ENCODE results near the gene MED1. TPM values are rescaled to one million over a fixed set of nuclear protein-coding genes. Genes with fewer than 3 reads are reported as not detected.

Gene MED1
- total RNA-seq, 4 donors from 2014 or later, result 22.4 to 29.6 (median 25.0) TPM

GRCh38 chr17:39404542-39405378, 46.3 kb downstream of the MED1 start:
- 86% methylated on average over 6 of the region's 6 CpGs for WGBS, 2 donors
- Histone ChIP-seq H3K27me3 (no peaks in the 10 kb centered on the region), H3K36me3 (peaks cover 19 to 20% of the 10 kb centered on the region in 2 donors), H3K4me1 (peaks cover 7% of the 10 kb centered on the region in 2 donors), H3K27ac (no peak overlapping the region), H3K9me3 (no peaks in the 10 kb centered on the region), H3K4me3 (replicated peaks in 1 of 3) (no peak overlapping the region)
- intact Hi-C loops (cut with DNase I), result no loop called here
- no peak for DNase-seq
- TF ChIP-seq CTCF (IDR thresholded peaks at IDR 0.05) (no peak), POLR2A (IDR thresholded peaks at IDR 0.05) (no peak)

- Histone ChIP-seq H3K27me3 (no peaks in the 10 kb centered on the region), H3K27ac (no peak overlapping the region), H3K4me3 (replicated peaks in 1 of 3) (no peak overlapping the region), H3K4me1 (peaks cover 7 to 17% of the 10 kb centered on the region in 2 donors), H3K36me3 (peaks cover 3 to 6% of the 10 kb centered on the region in 2 donors), H3K9me3 (no peaks in the 10 kb centered on the region)
- TF ChIP-seq POLR2A (IDR thresholded peaks at IDR 0.05), result no peak
- TF ChIP-seq CTCF (IDR thresholded peaks at IDR 0.05), result no peak
- peak in 1 of 2 donors; percentile 7 for DNase-seq
- intact Hi-C loops (cut with DNase I), result no loop called here
- 50 to 57% methylated on average over 17 to 21 of the region's 22 CpGs for WGBS, 2 donors
Measured at GRCh38 chr17:39402890-39403605, 48.0 kb downstream of the MED1 start.

- TF ChIP-seq POLR2A (IDR thresholded peaks at IDR 0.05) (no peak), CTCF (IDR thresholded peaks at IDR 0.05) (no peak)
- DNase-seq, result peak; percentile 93
- Histone ChIP-seq H3K4me1 (peaks cover 7 to 17% of the 10 kb centered on the region in 2 donors), H3K9me3 (no peaks in the 10 kb centered on the region), H3K27ac (peak overlapping the region; percentile 82 to 86 (median 83)), H3K27me3 (no peaks in the 10 kb centered on the region), H3K36me3 (no peaks in the 10 kb centered on the region), H3K4me3 (replicated peaks in 1 of 3) (peak overlapping the region; percentile 78 to 92 (median 91))
- WGBS, 2 donors, result 0 to 4% methylated on average over 11 to 22 of the region's 53 CpGs
- intact Hi-C loops (cut with DNase I), result no loop called here
Measured at GRCh38 chr17:39402244-39402889, 48.7 kb downstream of the MED1 start.

GRCh38 chr17:39401412-39402243, 49.4 kb downstream of the MED1 start, which contains the start of gene FBXL20:
Gene FBXL20, minus strand, starts transcription at chr17:39401626. Its CDS starts 224 bp downstream, at chr17:39401402.
- H3K36me3 ChIP-seq, result no peaks in the 10 kb centered on the region
- no peaks in the 10 kb centered on the region for H3K9me3 ChIP-seq
- intact Hi-C loops (cut with DNase I), result no loop called here
- H3K27ac ChIP-seq, result peak within 1 kb of the TSS; percentile 82 to 86 (median 83)
- WGBS, 2 donors, result 0% methylated on average over 9 to 15 of the region's 86 CpGs
- H3K4me1 ChIP-seq, result peaks cover 7 to 17% of the 10 kb centered on the region in 2 donors
- H3K27me3 ChIP-seq, result no peaks in the 10 kb centered on the region
- H3K4me3 ChIP-seq (replicated peaks in 1 of 3), result peak within 1 kb of the TSS; percentile 78 to 92 (median 91)
- peak; percentile 94 to 96 for DNase-seq
- TF ChIP-seq POLR2A (IDR thresholded peaks at IDR 0.05), result peak; percentile 66 to 92
- peak in 1 of 6 experiments; percentile 1 for TF ChIP-seq CTCF (IDR thresholded peaks at IDR 0.05)

Data from thyroid gland (tissue), 4 donors.